ENCODE results near the gene CD2AP. TPM values are rescaled to one million over a fixed set of nuclear protein-coding genes. Genes with fewer than 3 reads are reported as not detected.
"Not testable (repeated sequence)": the region's sequence is repeated elsewhere in the genome, so short reads cannot be mapped to it uniquely, and the experiment has no call there.

The CD2AP gene, protein sequence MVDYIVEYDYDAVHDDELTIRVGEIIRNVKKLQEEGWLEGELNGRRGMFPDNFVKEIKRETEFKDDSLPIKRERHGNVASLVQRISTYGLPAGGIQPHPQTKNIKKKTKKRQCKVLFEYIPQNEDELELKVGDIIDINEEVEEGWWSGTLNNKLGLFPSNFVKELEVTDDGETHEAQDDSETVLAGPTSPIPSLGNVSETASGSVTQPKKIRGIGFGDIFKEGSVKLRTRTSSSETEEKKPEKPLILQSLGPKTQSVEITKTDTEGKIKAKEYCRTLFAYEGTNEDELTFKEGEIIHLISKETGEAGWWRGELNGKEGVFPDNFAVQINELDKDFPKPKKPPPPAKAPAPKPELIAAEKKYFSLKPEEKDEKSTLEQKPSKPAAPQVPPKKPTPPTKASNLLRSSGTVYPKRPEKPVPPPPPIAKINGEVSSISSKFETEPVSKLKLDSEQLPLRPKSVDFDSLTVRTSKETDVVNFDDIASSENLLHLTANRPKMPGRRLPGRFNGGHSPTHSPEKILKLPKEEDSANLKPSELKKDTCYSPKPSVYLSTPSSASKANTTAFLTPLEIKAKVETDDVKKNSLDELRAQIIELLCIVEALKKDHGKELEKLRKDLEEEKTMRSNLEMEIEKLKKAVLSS
- total RNA-seq (2014; rRNA removed; shearing (Covaris generic)): 20.3 and 27.2 TPM in 2 replicates

DNA sequence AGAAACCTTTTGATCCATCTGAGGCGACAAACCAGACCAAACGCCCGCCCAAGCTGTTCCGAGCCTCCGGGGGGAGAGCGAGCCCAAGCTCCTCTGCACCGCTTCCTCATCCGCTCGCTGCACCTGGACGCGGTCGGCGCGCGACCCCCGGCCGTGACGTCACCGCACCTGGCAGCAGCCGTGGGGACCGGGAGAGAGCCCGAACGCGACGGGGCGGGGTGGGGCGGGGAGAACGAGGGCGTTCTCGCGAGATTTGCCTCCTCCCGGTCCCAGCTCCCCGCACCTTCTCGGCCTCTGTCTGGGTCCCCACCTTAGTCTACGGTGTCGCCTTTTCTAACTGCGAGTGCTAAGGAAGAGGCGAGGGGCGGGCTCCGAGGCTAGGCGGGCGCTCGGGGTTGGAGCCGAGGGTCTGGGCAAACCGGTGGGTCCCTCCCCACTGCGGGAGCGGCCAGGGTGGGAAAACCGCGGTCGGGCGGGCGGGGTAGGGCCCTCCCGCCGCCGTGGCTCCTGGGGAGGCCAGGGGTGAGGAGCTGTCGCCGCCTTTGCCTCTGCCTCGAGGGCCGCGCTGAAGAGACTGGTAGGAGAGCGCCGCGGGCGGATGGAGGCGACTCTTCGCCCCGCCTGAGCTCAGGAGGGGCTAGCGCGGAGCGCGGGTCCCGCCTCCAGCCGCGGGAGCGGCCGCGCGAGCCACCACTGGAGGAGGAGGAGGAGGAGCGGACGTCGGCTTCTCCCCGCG lies at the start of gene CD2AP:
TSS of gene CD2AP (plus strand) at position 293 of the 736 bp plus-strand sequence. CDS start 456 bp downstream, outside the sequence.
- peak; percentile 81 for DNase-seq (ENCODE audit: low read depth)

DNA sequence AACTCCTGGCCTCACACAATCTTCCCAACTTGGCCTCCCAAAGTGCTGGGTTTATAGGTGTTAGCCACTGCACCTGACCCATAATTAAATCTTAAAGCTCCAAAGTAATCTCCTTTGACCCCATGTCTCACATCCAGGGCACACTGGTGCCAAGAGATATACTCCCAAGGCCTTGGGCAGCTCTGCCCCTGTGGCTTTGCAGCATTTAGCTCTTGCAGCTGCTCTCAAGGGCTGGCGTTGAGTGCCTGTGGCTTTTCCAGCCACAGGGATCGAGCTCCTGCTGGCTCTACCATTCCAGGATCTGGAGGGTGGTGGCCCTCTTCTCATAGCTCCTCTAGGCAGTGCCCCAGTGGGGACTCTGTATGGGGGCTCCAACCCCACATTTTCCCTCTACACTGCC lies 49.3 kb upstream of the CD2AP start:
- DNase-seq (ENCODE audit: low read depth): no peak

DNA sequence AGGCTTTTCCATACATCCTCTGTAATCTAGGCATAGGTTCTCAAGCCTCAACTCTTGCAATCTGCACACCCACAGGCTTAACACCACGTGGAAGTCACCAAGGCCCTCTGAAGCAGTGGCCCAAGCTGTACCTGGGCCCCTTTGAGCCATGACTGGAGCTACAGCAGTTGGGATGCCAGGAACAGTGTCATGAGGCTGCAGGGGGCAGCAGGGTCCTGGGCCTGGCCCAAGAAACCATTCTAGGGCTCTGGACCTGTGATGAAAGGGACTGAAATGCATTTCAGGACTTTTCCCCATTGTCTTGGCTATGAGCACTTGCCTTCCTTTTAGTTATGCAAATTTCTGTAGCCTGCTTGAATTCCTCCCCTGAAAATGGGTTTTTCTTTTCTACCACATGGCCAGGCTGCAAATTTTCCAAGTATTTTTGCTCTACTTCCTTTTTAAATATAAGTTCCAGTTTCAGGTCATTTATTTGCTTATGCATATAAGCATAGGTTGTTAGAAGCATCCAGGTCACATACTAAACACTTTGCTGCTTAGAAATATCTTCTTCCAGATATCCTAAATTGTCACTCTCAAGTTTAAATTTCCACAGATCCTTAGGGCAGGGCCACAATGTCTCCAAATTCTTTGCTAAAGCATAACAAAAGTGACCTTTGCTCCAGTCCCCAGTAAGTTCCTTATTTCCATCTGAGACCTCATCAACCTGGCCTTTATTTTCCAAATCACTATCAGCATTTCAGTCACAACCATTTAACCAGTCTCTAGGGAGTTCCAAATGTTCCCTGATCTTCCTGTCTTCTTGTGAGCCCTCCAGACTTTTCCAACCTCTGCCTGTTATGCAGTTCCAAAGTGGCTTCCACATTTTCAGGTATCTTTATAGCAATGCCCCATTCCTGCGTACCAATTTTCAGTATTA lies 48.6 kb upstream of the CD2AP start:
- no peak for DNase-seq (ENCODE audit: low read depth)

- DNase-seq (ENCODE audit: low read depth): no peak
Observed at GRCh38 chr6:47434372-47435253, 43.0 kb upstream of the CD2AP start.

DNA sequence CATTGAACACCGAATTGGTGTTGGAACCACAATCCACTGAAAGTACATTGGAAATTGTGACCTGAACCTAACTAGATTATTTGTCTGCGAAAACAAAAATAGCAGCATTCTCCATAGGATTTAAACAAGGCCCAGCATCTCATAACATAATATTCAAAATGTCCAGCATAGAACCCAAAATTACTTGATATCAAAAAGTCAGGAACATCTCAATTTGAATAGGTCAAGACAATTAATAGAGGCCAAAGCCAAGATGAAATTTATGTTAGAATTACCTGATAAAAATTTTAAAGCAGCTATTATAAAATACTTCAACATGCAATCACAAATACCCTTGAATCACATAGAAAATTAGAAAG lies 42.4 kb upstream of the CD2AP start:
- no peak for DNase-seq (ENCODE audit: low read depth)

- DNase-seq (ENCODE audit: low read depth): no peak
Observed at GRCh38 chr6:47437592-47437991, 40.0 kb upstream of the CD2AP start.

DNA sequence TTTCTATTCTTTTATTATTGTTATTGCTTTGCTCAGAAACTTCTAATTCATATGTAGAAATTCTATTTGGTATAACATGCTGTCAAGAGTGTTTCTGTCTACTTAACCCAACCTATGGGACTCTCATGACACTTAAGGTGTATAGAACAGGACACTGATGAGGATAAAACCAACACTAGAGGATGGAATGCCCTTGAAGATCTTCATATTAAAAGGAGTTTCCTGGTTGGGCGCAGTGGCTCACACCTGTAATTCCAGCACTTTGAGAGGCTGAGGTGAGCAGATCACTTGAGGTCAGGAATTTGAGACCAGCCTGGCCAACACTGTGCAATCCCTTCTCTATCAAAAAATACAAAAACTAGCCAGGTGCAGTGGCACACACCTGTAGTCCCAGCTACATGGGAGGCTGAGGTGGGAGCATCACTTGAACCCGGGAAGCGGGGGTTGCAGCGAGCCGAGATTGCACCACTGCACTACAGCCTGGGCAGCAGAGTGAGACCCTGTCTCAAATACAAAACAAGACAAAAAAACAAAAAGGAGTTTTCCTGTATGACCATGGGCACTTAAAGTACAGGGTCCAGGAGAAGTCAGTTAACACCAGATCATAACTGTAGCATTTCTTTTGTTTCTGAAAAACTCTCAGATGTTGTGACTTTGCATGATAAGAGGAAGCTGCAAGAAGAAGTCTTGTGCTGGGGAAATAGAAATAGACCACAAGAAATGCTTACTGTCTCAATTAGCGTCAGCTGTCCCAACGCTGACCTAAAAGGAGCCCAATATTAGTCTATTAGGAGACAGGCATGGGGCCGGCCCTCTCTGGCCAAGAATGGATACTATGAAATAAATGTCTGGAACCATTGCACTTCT lies 38.9 kb upstream of the CD2AP start:
- DNase-seq (ENCODE audit: low read depth): no peak

- DNase-seq (ENCODE audit: low read depth): no peak
Observed at GRCh38 chr6:47439348-47439668, 38.3 kb upstream of the CD2AP start.

GRCh38 chr6:47440719-47441118 lies 36.9 kb upstream of the CD2AP start:
- no peak for DNase-seq (ENCODE audit: low read depth)

GRCh38 chr6:47444964-47445363 lies 32.6 kb upstream of the CD2AP start:
- DNase-seq (ENCODE audit: low read depth): not testable (repeated sequence)

DNA sequence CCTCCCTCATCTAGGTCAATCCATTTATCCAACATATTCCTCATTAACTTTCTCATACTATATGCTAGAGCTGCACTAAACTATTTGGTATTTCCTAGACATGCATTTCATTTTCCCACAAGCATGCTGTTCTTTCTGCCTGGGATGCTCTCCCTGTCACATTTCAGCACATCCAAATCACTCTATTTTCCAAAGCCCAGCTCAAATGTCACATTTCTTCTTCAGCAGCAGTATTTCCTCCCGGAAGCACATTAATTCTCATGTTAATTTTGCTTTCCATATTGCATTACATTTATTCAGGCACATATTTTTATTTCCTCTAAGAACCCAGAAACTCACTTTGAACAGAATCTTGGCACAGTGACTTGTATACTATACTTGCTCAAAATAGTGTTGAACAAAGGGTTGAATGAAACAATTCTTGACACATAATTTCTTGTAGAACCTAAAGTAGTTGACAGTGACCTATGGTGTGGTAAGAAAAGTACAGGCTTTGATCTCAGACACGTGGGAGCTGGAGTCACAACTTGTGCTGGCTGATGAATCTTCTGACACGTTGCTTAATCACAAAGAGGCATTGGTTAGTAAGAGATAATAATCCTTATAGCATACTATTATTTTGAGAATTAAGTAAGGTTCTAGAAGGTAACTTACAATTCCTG lies 30.8 kb upstream of the CD2AP start:
- no peak for DNase-seq (ENCODE audit: low read depth)

DNA sequence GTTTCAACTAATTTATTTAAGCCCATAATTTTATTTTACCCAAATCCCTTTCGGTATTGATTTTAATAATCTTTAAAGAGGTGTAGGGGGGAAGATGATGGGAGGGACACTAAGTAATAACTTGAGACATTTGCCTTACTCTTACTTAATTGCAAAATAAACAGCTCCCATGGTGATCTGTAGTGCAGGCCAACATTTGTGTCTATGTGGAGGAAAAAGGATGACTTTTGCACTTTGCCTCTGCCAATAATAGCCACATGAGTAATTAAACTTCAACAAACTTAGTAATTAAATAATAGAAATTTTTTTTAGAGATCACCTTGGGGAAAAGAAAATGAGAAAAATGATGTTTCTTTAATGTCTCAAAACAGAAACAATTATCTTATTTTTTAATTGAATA lies 29.9 kb upstream of the CD2AP start:
- DNase-seq (ENCODE audit: low read depth): no peak

DNA sequence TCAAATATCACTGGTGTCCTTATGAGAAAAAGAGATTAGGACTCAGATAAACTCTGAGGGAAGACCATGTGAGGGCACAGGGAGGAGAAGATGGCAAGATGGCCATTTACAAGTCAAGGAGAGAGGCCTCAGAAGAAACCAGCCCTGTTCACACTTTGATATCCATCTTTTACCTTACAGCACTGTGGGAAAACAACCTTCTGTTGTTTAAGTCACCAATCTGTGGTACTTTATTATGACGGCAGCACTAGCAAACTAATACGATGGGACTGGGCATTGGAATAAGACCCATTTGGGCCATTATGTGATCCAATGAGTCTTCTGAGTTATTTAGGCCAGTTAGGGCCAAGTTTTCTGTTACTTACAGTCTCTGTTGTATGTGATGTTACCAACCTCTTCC lies 26.4 kb upstream of the CD2AP start:
- no peak for DNase-seq (ENCODE audit: low read depth)

DNA sequence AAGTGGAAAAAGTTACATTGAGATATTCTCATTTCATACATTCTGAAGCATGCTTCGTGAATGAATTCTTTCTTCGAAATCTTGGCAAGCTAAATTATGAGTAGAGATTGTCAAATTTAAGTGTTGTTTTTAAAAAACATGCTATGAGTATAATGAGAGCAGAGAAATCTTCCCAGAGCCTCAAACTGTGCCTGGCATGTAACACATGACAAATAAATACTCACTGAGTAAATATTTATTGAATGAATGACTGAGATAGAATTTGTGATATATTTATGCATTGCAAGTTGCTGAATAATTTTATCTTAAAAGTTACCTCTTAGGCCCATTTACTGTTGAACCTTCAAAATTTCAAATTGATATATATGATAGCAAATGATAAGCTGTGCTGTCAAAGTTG lies 24.7 kb upstream of the CD2AP start:
- no peak for DNase-seq (ENCODE audit: low read depth)

- DNase-seq (ENCODE audit: low read depth): no peak
Observed at GRCh38 chr6:47453372-47453936, 24.1 kb upstream of the CD2AP start.

GRCh38 chr6:47454713-47455396 lies 22.7 kb upstream of the CD2AP start:
- DNase-seq (ENCODE audit: low read depth): no peak

GRCh38 chr6:47455533-47456209 lies 21.9 kb upstream of the CD2AP start:
- no peak for DNase-seq (ENCODE audit: low read depth)

DNA sequence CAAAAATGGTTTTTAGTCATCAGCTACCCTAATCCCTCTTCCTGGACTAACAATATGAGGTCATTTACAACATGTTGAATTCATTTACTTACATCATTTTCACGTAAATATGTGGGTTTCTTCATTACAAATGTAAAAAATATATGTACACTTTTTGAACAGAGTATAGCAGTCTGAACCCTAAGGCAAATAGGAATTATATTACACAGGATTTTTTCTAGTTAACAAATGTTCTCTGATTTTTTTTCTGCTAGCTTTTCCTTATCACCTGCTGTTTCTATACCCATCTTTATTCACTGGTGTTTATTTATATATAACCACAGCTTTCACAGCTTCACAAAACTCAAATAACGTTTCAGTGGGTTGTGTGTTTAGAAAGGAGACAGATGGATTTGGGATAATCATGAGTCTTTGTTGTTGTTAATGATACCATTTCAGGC lies 21.0 kb upstream of the CD2AP start:
- no peak for DNase-seq (ENCODE audit: low read depth)
